Stimulated activated CD4-positive, alpha-beta T cell treated with anti-CD3 and anti-CD28 coated beads, TNF-alpha, amount 100 ng/mL, for 4 hours (primary cell): ENCODE measurements around the gene LCN2.

ENCODE experiments used
- DNase-seq, 3 experiments: peaks; one replicate each; pipeline ENCODE4 v3.0.0-alpha.2; 2020; ENCODE audit warnings: low read depth in 3 of 3

The LCN2 gene

GRCh38 chr9:128115187-128116103 is 33.8 kb upstream of the LCN2 start:
- DNase-seq = no peak

- no peak for DNase-seq
These were observed 32.9 kb upstream of the LCN2 start for GRCh38 chr9:128116104-128117083.

DNA sequence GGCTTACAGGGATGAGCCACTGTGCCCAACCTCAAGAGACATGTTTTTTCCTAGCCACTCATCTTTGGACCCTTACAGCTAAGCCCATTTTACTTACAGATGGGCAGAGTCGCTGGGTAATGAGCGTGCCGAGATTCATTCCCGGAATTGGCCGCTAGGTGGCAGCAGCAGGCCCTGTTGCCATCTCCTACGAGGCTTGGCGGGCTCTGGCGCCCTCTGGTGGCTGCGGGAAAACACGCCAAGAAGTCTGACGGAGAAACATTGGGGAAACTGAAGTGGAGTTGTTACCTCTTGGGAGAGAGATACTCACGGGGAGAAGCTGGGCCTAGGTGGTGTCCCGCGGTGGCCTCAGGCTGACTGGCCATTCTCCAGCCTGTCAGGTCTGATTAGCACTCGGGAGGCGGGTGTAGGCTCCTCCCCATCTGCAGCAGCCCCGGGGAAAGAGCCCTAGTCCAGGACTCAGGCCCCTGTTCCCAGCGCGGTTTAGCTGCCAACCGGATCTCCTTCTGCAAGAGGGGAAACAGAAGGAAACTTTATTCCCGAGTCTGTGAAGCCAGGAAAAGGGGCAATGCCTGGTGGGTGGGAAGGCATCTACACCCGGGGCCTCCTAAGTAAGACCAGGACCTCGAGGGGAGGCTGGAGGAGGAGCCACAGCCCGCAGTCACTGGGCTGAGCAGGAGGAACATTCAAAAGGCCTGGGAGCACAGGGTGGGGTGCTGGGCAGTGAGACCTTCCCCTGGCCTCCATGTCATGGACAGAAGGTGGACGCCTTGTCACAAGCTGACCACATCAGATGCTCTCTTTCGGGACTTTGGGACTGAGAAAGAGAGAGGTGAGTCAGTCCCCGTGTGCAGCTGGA is 31.4 kb upstream of the LCN2 start:
- peak; percentile 89 to 99 (median 95) for DNase-seq

GRCh38 chr9:128118472-128118857 is 30.8 kb upstream of the LCN2 start:
- DNase-seq = no peak

GRCh38 chr9:128118971-128119665 is 30.1 kb upstream of the LCN2 start:
- no peak for DNase-seq

DNA sequence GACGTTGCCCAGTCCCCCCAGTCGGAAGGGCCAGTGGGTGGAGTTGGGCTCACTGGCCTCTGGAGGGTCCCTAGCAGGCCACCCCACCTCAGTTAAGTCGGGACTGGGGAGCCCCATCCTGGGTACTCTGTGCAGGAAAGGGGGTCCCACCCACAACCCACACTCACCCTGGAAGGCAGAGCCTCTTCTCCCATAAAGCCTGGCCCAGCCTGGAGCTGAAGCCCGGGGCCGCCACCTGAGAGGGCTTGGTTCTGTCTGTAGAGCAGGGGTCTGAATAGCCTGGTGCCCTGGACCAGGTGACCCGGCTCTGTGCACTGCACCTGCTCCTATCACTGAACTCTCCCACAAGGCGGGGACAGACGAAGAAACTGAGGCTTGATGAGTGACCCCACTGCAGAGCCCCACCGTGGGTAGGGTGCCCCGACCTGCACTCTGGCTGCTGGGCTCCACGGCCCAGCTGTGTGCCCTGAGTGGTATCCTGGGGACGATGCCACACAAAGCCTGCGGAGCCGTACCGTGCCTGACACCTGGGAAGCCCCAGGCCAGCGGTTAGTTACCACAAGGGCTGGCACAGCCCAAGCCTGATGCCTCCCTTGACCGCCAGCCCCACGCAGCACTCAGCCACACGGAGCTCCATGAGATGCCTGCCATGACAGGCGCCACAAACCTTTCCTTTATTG is 29.1 kb upstream of the LCN2 start:
- no peak for DNase-seq

DNA sequence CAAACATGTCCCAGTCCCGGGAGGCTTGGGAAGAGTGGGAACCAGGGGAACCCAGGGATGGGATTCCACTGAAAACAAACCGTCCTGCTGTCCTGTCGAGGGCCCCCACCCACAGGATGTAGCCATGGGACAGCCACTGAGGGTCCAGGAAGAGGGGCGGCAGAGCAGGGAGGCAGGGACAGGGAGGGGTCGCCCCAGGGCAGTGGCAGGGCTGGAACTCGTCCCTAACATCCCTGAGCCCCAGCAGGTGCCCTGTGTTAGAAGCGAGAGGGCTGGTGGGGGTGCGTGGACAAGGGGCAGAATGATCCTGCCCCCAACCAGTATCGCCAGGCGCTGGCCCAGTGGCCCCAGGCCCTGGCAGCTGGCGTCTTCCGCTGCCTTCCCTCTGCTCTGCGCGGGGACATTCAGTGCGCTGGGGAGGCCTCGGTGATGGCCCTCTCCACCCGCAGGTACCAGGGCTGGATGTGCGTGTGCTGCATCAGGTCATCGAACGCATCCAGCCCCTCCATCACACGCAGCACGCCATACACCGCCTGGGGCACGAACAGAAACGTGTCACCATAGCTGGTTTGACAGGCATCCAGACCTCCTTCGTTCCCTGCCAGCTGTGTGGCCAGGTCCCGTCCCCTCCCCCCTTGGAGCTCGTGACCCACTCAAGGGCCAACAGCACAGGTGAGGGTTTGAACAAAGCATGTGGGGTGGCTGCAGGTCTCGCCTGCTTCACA is 28.4 kb upstream of the LCN2 start:
- DNase-seq = no peak

DNA sequence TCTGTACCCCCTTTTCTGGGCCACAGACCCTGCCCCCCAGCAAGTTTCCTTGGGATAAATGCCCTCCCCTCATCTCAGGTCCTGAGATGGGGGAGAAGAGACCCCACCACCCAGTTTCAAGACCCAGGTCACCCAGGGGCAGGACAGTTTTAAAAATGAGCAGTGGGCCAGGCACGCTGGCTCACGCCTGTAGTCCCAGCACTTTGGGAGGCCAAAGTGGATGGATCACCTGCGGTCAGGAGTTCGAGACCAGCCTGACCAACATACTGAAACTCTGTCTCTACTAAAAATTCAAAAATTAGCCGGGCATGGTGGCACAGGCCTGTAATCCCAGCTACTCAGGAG is 27.8 kb upstream of the LCN2 start:
- DNase-seq = no peak

DNA sequence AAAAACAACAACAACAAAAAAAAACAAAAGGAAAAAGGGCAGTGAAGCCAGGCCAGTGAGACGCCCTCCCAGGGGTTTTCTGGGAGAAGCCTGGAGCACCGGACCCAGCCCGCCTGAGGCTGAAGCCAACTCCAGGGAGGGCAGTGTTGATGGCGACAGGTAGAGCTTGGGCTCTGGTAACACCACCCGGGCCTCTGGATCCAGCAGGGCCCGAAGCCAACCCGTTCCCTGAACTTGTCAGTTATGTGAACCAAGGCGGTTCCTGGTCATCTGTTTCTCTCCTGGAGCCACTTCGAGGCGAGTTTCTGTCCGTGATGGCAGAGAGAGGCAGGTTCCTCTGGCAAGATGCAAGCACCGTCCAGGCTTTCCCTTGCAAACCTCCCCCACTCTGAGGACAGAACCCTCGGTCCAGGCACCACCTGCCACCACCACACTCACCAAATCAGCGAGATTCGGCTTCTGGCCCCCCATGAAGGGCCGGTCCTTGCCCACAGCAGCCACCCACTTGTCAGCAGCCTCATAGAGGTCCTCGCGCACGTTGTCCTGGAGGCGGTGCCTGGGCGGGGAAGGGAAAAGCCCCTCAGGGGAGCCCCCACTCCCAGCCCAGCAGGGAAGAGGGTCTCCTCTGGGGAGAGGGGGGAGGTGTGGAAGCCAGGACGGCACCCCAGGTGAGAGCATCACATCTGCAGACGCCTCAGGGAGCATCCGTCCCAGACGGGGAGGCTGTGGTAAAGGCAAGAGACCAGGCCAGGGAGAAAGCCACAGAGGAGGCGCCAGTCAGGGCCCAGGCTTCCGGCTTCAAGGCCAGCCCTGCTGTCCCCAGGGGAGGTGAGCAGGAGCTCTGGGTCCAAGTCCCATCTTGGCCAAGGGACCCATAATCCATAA is 27.1 kb upstream of the LCN2 start:
- no peak for DNase-seq

DNA sequence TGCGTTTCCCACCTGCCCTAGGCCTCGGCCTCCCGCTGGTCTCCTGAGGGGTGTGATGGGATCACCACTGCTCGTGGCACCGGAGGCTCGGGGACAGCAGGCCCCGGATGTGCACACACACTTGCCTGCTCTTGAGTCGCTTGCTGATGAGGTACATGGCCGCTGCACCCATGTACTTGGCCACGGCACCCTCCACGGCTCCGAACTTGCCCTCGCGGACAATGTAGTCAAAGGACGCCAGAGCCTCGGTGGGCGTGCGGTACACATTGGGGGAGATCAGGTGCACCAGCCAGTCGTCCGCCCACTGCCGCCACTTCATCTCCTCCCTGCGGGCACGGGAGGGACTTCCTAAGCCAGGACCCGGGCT is 26.5 kb upstream of the LCN2 start:
- DNase-seq = no peak

GRCh38 chr9:128123451-128124080 is 25.7 kb upstream of the LCN2 start:
- no peak for DNase-seq

DNA sequence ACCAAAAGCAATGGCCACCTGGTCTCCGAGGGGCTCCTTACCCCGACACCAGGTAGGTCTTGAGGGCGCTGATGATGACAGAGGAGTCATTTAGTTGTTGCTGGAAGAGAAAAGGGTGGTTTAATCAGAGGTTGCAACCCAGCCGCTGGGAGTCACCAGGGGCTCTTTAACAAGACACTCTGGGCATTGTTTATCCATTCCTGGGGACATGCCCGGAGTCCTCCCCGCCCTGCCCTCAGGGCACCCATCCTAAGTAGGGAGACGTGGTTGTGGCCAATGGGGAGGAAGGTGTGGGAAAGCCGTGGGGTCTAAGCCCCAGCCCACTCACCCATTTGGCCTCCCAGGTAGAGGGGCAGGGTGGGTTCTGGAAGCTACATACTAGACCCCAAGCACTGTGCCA is 24.8 kb upstream of the LCN2 start:
- no peak for DNase-seq

GRCh38 chr9:128124873-128125579 is 24.2 kb upstream of the LCN2 start:
- no peak for DNase-seq

- no peak for DNase-seq
These were observed 23.5 kb upstream of the LCN2 start for GRCh38 chr9:128125580-128126354.

DNA sequence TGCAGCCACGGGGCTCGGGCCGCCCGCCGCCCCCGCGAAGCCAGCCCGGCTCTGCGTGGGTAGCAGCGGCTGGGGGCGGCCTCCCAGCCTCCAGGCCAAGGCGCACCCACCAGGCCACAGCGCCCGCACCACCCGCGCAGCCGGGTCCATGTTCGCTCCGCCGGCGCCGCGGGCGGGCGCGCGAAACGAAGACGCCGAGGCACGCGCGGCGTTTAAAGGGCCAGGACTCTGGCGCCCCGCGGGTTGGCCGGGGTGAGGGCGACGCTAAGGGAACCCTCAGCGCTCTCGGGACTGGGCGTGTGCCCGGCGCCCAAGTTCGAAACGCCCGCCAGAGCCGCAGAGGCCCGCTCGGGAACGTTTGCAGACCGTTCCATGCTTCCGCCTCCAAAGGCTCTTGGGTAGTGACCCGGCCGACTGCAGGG is 21.7 kb upstream of the LCN2 start, which contains the start of gene PTGES2:
TSS of gene PTGES2 (minus strand) at position 162 of the 422 bp plus-strand sequence. CDS start at position 150, 12 bp downstream.
- DNase-seq = peak; percentile 70 to 76 (median 71)

- peak; percentile 71 to 77 (median 72) for DNase-seq
These were observed 21.0 kb upstream of the LCN2 start for GRCh38 chr9:128127990-128128835.
